Keratinocyte (primary cell): ENCODE measurements around the gene DHFR. TPM values are rescaled to one million over a fixed set of nuclear protein-coding genes. Genes with fewer than 3 reads are reported as not detected.

Source experiments
- DNase-seq: peaks from one replicate; pipeline ENCODE4 v3.0.0-alpha.2; 2011; ENCODE audit warnings: low read depth, missing footprints, low spot score
- FAIRE-seq: peaks from 2 replicates; lab custom pipeline; 2011; peaks lifted over from hg19 to GRCh38; lab: Jason Lieb, UNC
- H2AFZ ChIP-seq: 2 replicates; pipeline ENCODE4 v1.6.0; 2012; ENCODE audit warnings: low read length, control low read depth, inconsistent platforms; ENCODE audit not compliant: control insufficient read depth
- H3K27ac ChIP-seq: 2 replicates; pipeline ENCODE4 v1.5.1; 2011; ENCODE audit warnings: low read length; ENCODE audit not compliant: control insufficient read depth, insufficient read depth
- H3K27me3 ChIP-seq: 3 replicates; pipeline ENCODE4 v1.6.0; 2011; ENCODE audit warnings: low read length; ENCODE audit not compliant: control insufficient read depth, insufficient read depth; ENCODE audit errors: extremely low read depth
- H3K36me3 ChIP-seq, 2 experiments: 2 replicates in 1 of 2; 3 replicates in 1 of 2; pipeline ENCODE4 v1.5.1; 2011; ENCODE audit warnings: low read length in 2 of 2, mild to moderate bottlenecking in 1 of 2; ENCODE audit not compliant: control insufficient read depth in 2 of 2, insufficient read depth in 2 of 2; ENCODE audit errors: extremely low read depth in 1 of 2
- H3K4me1 ChIP-seq: 3 replicates; pipeline ENCODE4 v1.5.1; 2011; ENCODE audit warnings: low read length; ENCODE audit not compliant: control insufficient read depth, insufficient read depth; ENCODE audit errors: extremely low read depth
- H3K4me2 ChIP-seq: 3 replicates; pipeline ENCODE4 v1.6.0; 2011; ENCODE audit warnings: low read depth, low read length; ENCODE audit not compliant: control insufficient read depth, insufficient read depth; ENCODE audit errors: extremely low read depth
- H3K4me3 ChIP-seq, 3 experiments: fragments of 200-600 bp in 1 of 3; sonication (generic) in 1 of 3; 2 replicates in 2 of 3; 3 replicates in 1 of 3; pipeline ENCODE4 v1.5.1; 2011 to 2016; ENCODE audit warnings: low read length in 3 of 3, mild to moderate bottlenecking in 3 of 3, control low read depth in 2 of 3, inconsistent platforms in 1 of 3, low read depth in 1 of 3, mixed read lengths in 1 of 3, mixed run types in 1 of 3, moderate library complexity in 1 of 3; ENCODE audit not compliant: control insufficient read depth in 2 of 3, insufficient read depth in 2 of 3; ENCODE audit errors: extremely low read depth in 1 of 3
- H3K79me2 ChIP-seq: 2 replicates; pipeline ENCODE4 v1.6.0; 2012; ENCODE audit warnings: low read length; ENCODE audit not compliant: control insufficient read depth, insufficient read depth
- H3K9ac ChIP-seq: 3 replicates; pipeline ENCODE4 v1.6.0; 2011; ENCODE audit warnings: low read length; ENCODE audit not compliant: control insufficient read depth, insufficient read depth; ENCODE audit errors: extremely low read depth
- H3K9me1 ChIP-seq: 3 replicates; pipeline ENCODE4 v1.6.0; 2011; ENCODE audit warnings: low read length; ENCODE audit not compliant: control insufficient read depth, insufficient read depth; ENCODE audit errors: extremely low read depth
- H3K9me3 ChIP-seq: 2 replicates; pipeline ENCODE4 v1.5.1; 2012; ENCODE audit warnings: low read depth, low read length; ENCODE audit not compliant: control insufficient read depth
- H4K20me1 ChIP-seq: 3 replicates; pipeline ENCODE4 v1.6.0; 2011; ENCODE audit warnings: low read length; ENCODE audit not compliant: control insufficient read depth, insufficient read depth; ENCODE audit errors: extremely low read depth
- CTCF ChIP-seq, 3 experiments: IDR thresholded peaks in 1 of 3; conservative IDR thresholded peaks in 1 of 3; optimal IDR thresholded peaks in 1 of 3; 2 replicates in 2 of 3; 3 replicates in 1 of 3; pipeline versions ENCODE3 to v1.5.1; 2011; ENCODE audit warnings: low read length in 3 of 3, mild to moderate bottlenecking in 3 of 3, moderate library complexity in 2 of 3, control low read depth in 1 of 3, inconsistent platforms in 1 of 3; ENCODE audit not compliant: insufficient read depth in 2 of 3; ENCODE audit errors: extremely low read depth in 1 of 3
- EZH2 ChIP-seq: IDR thresholded peaks from one replicate; pipeline ENCODE4 v1.6.1; 2012; ENCODE audit warnings: inconsistent platforms, mild to moderate bottlenecking, low read length, moderate library complexity
- dilution Hi-C: fragments of 300-500 bp; cut with MboI; formaldehyde crosslinking; loops from one replicate; pipeline ENCODE4 v1.7.0; 2020; ENCODE audit warnings: low sequenced_read_pairs; ENCODE audit not compliant: extremely low pct_ligation_motif_present
- polyA plus RNA-seq, 5 experiments: library from polyadenylated mRNA; depleted of rRNA in 3 of 5; stranded (reverse) in 3 of 5; stranded (forward) in 1 of 5; unstranded in 1 of 5; fragments of >200 nt; gene quantifications; 1 replicate in 1 of 5; 2 replicates in 3 of 5; 3 replicates in 1 of 5; pipeline versions ENCODE4 v1.2.1 to v1.2.3, GENCODE V29; 2011 to 2012; ENCODE audit warnings: missing spikeins in 2 of 5, low read depth in 1 of 5, low replicate concordance in 1 of 5

DHFR gene
- polyA plus RNA-seq, 1 donor (not counting 4 experiments of a cell fraction or from before 2014, with no cell fraction given), result 19.7 TPM

- H3K4me3 ChIP-seq, result no peak overlapping the region
- no peaks in the 10 kb centered on the region for H3K9me3 ChIP-seq
- H3K9me1 ChIP-seq, result no peaks in the 10 kb centered on the region
- H3K27me3 ChIP-seq, result no peaks in the 10 kb centered on the region
- TF ChIP-seq CTCF (optimal IDR thresholded peaks at IDR 0.05 in 1 of 3, IDR thresholded peaks at IDR 0.05 in 1 of 3, conservative IDR thresholded peaks at IDR 0.05 in 1 of 3; ENCODE audit: extremely low read depth in 1 of 3, insufficient read depth in 2 of 3, low read length in 3 of 3) (no peak), EZH2 (no peak)
- dilution Hi-C loops, result no loop called here
- DNase-seq (no peak), FAIRE-seq (no peak)
- H3K9ac ChIP-seq, result no peak overlapping the region
- H3K4me2 ChIP-seq, result no peak overlapping the region
- no peaks in the 10 kb centered on the region for H3K36me3 ChIP-seq
- no peaks in the 10 kb centered on the region for H4K20me1 ChIP-seq
- H2AFZ ChIP-seq, result no peak overlapping the region
- H3K79me2 ChIP-seq, result no peaks in the 10 kb centered on the region
- no peak overlapping the region for H3K27ac ChIP-seq
- H3K4me1 ChIP-seq, result no peaks in the 10 kb centered on the region
Observed at GRCh38 chr5:80592761-80593160, 62.0 kb downstream of the DHFR start.

DNA sequence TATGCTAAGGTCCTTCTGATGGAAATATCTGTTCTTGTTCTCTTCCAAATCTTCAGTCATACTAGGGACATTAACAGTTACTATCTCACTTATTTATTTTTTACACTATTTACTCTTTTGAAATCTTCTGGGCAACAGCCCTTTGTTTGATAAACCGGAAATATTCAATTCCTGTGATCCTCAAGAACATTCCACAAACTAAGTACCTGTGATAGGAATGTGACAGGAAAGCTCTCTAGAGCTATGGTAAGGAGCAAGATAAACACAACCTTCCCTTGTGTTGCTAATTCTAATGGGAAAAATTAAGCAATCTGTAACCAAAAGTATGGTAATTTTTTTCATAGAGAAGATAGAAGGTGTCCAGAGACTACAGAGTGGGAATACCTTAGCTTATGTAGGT is 62.7 kb downstream of the DHFR start:
- Histone ChIP-seq H3K9me3 (no peaks in the 10 kb centered on the region), H3K27me3 (no peaks in the 10 kb centered on the region), H3K27ac (no peak overlapping the region), H3K9ac (no peak overlapping the region), H3K9me1 (no peaks in the 10 kb centered on the region), H4K20me1 (no peaks in the 10 kb centered on the region), H3K4me3 (no peak overlapping the region), H3K4me1 (no peaks in the 10 kb centered on the region), H3K36me3 (no peaks in the 10 kb centered on the region), H2AFZ (no peak overlapping the region), H3K79me2 (no peaks in the 10 kb centered on the region), H3K4me2 (no peak overlapping the region)
- no peak for DNase-seq
- FAIRE-seq, result no peak
- dilution Hi-C loops, result no loop called here
- TF ChIP-seq EZH2 (no peak), CTCF (optimal IDR thresholded peaks at IDR 0.05 in 1 of 3, IDR thresholded peaks at IDR 0.05 in 1 of 3, conservative IDR thresholded peaks at IDR 0.05 in 1 of 3; ENCODE audit: extremely low read depth in 1 of 3, insufficient read depth in 2 of 3, low read length in 3 of 3) (no peak)
